WTC11 (cell line): ENCODE measurements around the gene ARHGEF28. TPM values are rescaled to one million over a fixed set of nuclear protein-coding genes. Genes with fewer than 3 reads are reported as not detected.

ENCODE experiments used
- ATAC-seq: fragments of 200-7000 bp; cut with Tn5 transposase; 2 replicates; pipeline ENCODE4 v1.10.0; 2021; ENCODE audit warnings: mild to moderate bottlenecking, moderate library complexity
- CTCF ChIA-PET: fragments of 300-600 bp; sonication (Branson Sonifier 250); formaldehyde crosslinking; loops from one replicate; lab custom pipeline; 2021; ENCODE audit warnings: antibody characterized with exemption; lab: Charles Lee
- POLR2A ChIA-PET: fragments of 350-600 bp; sonication (Branson Sonifier 250); formaldehyde crosslinking; loops from one replicate; lab custom pipeline; 2021; ENCODE audit warnings: antibody characterized with exemption; lab: Charles Lee
- DNase-seq: peaks from one replicate; pipeline ENCODE4 v3.0.0; 2021; ENCODE audit warnings: low spot score
- H3K27ac Mint-ChIP-seq: 2 replicates; pipeline ENCODE4 v1.8.0; 2021; ENCODE audit warnings: mixed read lengths
- H3K27me3 Mint-ChIP-seq: 2 replicates; pipeline ENCODE4 v1.8.0; 2021; ENCODE audit warnings: low read depth, mild to moderate bottlenecking, moderate library complexity, mixed read lengths
- H3K36me3 Mint-ChIP-seq: 2 replicates; pipeline ENCODE4 v1.8.0; 2021; ENCODE audit warnings: mixed read lengths
- H3K4me1 Mint-ChIP-seq: 2 replicates; pipeline ENCODE4 v1.8.0; 2022; ENCODE audit warnings: mixed read lengths
- H3K4me3 Mint-ChIP-seq: 2 replicates; pipeline ENCODE4 v1.8.0; 2021; ENCODE audit warnings: mild to moderate bottlenecking, moderate library complexity, mixed read lengths
- H3K9me3 Mint-ChIP-seq: 2 replicates; pipeline ENCODE4 v1.8.0; 2021; ENCODE audit warnings: mixed read lengths
- ELF4 ChIP-seq: sonication (generic); formaldehyde crosslinking; IDR thresholded peaks from 2 replicates; pipeline ENCODE4 v1.8.1; 2022; ENCODE audit warnings: low read depth, mild to moderate bottlenecking, moderate library complexity, missing genetic modification reagents
- FOXK1 ChIP-seq: sonication (generic); formaldehyde crosslinking; IDR thresholded peaks from 2 replicates; pipeline ENCODE4 v1.8.0; 2022; ENCODE audit warnings: mild to moderate bottlenecking, moderate library complexity, missing genetic modification reagents
- GTF2I ChIP-seq: fragments of 250-450 bp; sonication (Bioruptor Pico); conservative IDR thresholded peaks from 2 replicates; pipeline ENCODE4 v1.4.0; 2021; ENCODE audit warnings: mild to moderate bottlenecking
- TEAD1 ChIP-seq: sonication (generic); formaldehyde crosslinking; IDR thresholded peaks from 2 replicates; pipeline ENCODE4 v1.8.0; 2022; ENCODE audit warnings: mild to moderate bottlenecking, missing genetic modification reagents
- ZNF317 ChIP-seq: sonication (generic); formaldehyde crosslinking; IDR thresholded peaks from 2 replicates; pipeline ENCODE4 v1.8.1; 2023; ENCODE audit warnings: low read depth, mild to moderate bottlenecking, moderate library complexity, missing genetic modification reagents, borderline replicate concordance
- total RNA-seq: library from RNA; stranded (reverse); gene quantifications from 3 replicates; pipeline ENCODE4 v1.2.3, GENCODE V29; 2021
- TF ChIP-seq, protein P1 (sequence below): sonication (generic); formaldehyde crosslinking; IDR thresholded peaks from 2 replicates; pipeline ENCODE4 v1.8.0; 2023; ENCODE audit warnings: missing genetic modification reagents, mild to moderate bottlenecking, borderline replicate concordance
- TF ChIP-seq, protein P2 (sequence below): sonication (generic); formaldehyde crosslinking; IDR thresholded peaks from 2 replicates; pipeline ENCODE4 v1.8.0; 2022; ENCODE audit warnings: mild to moderate bottlenecking, missing genetic modification reagents
- TF ChIP-seq, protein P3 (sequence below): sonication (generic); formaldehyde crosslinking; IDR thresholded peaks from 2 replicates; pipeline ENCODE4 v1.8.1; 2023; ENCODE audit warnings: mild to moderate bottlenecking, missing genetic modification reagents, borderline replicate concordance
- TF ChIP-seq, protein P4 (sequence below): sonication (generic); formaldehyde crosslinking; IDR thresholded peaks from 2 replicates; pipeline ENCODE4 v1.8.0; 2022; ENCODE audit warnings: missing genetic modification reagents
- TF ChIP-seq, protein P5 (sequence below): sonication (generic); formaldehyde crosslinking; IDR thresholded peaks from 2 replicates; pipeline ENCODE4 v1.8.1; 2022; ENCODE audit warnings: missing genetic modification reagents, borderline replicate concordance

Gene ARHGEF28
- total RNA-seq, 1 experiment from 2014 or later, result 0.96 TPM

DNA sequence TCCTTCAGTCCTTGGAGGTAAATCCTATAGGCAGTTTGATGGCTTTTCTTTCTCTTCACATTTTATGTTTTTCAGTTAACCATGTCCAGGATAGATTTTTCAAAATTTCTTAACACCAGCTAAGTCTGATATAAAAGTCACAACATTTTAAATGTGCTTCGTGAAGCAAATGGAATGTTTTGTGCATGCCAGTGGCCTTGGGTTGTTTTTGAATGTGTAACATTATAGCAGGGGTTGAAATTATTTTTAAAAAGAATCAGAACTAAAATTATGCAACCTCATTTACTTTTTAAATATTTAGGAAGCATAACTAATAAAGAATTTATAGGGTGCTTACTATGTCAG is 201.1 kb downstream of the ARHGEF28 start (continued):
- TF ChIP-seq, protein P1, sequence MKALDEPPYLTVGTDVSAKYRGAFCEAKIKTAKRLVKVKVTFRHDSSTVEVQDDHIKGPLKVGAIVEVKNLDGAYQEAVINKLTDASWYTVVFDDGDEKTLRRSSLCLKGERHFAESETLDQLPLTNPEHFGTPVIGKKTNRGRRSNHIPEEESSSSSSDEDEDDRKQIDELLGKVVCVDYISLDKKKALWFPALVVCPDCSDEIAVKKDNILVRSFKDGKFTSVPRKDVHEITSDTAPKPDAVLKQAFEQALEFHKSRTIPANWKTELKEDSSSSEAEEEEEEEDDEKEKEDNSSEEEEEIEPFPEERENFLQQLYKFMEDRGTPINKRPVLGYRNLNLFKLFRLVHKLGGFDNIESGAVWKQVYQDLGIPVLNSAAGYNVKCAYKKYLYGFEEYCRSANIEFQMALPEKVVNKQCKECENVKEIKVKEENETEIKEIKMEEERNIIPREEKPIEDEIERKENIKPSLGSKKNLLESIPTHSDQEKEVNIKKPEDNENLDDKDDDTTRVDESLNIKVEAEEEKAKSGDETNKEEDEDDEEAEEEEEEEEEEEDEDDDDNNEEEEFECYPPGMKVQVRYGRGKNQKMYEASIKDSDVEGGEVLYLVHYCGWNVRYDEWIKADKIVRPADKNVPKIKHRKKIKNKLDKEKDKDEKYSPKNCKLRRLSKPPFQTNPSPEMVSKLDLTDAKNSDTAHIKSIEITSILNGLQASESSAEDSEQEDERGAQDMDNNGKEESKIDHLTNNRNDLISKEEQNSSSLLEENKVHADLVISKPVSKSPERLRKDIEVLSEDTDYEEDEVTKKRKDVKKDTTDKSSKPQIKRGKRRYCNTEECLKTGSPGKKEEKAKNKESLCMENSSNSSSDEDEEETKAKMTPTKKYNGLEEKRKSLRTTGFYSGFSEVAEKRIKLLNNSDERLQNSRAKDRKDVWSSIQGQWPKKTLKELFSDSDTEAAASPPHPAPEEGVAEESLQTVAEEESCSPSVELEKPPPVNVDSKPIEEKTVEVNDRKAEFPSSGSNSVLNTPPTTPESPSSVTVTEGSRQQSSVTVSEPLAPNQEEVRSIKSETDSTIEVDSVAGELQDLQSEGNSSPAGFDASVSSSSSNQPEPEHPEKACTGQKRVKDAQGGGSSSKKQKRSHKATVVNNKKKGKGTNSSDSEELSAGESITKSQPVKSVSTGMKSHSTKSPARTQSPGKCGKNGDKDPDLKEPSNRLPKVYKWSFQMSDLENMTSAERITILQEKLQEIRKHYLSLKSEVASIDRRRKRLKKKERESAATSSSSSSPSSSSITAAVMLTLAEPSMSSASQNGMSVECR (CRISPR knock-in tag), result no peak
- TF ChIP-seq FOXK1, result no peak
- TF ChIP-seq, protein P2, sequence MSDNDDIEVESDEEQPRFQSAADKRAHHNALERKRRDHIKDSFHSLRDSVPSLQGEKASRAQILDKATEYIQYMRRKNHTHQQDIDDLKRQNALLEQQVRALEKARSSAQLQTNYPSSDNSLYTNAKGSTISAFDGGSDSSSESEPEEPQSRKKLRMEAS (CRISPR knock-in tag), result no peak
- TF ChIP-seq GTF2I (CRISPR knock-in tag), result no peak
- TF ChIP-seq TEAD1 (CRISPR knock-in tag), result no peak
- TF ChIP-seq ELF4 (CRISPR knock-in tag), result no peak
- TF ChIP-seq, protein P3, sequence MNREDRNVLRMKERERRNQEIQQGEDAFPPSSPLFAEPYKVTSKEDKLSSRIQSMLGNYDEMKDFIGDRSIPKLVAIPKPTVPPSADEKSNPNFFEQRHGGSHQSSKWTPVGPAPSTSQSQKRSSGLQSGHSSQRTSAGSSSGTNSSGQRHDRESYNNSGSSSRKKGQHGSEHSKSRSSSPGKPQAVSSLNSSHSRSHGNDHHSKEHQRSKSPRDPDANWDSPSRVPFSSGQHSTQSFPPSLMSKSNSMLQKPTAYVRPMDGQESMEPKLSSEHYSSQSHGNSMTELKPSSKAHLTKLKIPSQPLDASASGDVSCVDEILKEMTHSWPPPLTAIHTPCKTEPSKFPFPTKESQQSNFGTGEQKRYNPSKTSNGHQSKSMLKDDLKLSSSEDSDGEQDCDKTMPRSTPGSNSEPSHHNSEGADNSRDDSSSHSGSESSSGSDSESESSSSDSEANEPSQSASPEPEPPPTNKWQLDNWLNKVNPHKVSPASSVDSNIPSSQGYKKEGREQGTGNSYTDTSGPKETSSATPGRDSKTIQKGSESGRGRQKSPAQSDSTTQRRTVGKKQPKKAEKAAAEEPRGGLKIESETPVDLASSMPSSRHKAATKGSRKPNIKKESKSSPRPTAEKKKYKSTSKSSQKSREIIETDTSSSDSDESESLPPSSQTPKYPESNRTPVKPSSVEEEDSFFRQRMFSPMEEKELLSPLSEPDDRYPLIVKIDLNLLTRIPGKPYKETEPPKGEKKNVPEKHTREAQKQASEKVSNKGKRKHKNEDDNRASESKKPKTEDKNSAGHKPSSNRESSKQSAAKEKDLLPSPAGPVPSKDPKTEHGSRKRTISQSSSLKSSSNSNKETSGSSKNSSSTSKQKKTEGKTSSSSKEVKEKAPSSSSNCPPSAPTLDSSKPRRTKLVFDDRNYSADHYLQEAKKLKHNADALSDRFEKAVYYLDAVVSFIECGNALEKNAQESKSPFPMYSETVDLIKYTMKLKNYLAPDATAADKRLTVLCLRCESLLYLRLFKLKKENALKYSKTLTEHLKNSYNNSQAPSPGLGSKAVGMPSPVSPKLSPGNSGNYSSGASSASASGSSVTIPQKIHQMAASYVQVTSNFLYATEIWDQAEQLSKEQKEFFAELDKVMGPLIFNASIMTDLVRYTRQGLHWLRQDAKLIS (CRISPR knock-in tag), result no peak
- TF ChIP-seq, all 79 proteins: peak for 0

DNA sequence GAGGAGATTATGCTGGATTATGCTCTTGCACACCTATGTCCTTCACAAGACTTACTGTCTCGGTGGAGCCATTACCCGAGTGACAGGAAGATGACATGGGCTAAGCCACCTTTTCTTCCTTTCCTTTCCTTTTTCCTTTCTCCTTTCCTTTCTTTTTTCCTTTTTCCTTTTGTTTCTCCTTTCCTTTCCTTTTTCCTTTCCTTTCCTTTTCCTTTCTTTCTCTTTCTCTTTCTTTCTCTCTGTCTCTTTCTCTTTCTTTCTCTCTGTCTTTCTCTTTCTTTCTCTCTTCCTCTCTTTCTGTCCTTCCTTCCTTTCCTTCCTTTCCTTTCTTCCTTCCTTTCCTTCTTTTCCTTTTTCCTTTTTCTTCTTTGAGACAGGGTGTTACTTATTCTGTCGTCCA is 202.5 kb downstream of the ARHGEF28 start:
- no peak overlapping the region for H3K4me3 Mint-ChIP-seq
- no peak for ATAC-seq
- CTCF ChIA-PET, result no interaction called here

DNA sequence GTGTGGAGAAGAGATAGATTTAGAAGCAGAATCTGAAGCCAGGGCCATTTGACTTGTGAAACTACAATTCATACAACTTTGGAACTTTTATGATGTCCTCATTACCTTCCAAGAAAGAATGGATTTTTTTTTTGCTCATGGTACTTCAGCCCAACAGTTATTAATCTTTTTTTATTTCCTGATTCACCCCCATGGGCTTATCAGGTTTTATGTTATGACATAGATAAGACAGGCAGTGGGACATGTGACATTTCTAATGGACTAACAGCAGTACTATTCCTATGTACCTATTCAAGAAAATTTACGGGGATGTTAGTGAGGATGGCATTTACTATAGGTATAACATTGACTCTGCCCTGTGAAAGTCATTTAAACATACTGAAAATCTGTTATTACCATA is 204.7 kb downstream of the ARHGEF28 start:
- H3K4me3 Mint-ChIP-seq, result no peak overlapping the region
- H3K36me3 Mint-ChIP-seq, result no peaks in the 10 kb centered on the region
- ATAC-seq, result no peak
- no peak for DNase-seq
- POLR2A ChIA-PET, result interaction anchor here (0.6 kb wide), 1 partner anchor 125 kb away, joined by 3 read pairs; no protein-coding TSS in a partner anchor
- TF ChIP-seq, protein P4, sequence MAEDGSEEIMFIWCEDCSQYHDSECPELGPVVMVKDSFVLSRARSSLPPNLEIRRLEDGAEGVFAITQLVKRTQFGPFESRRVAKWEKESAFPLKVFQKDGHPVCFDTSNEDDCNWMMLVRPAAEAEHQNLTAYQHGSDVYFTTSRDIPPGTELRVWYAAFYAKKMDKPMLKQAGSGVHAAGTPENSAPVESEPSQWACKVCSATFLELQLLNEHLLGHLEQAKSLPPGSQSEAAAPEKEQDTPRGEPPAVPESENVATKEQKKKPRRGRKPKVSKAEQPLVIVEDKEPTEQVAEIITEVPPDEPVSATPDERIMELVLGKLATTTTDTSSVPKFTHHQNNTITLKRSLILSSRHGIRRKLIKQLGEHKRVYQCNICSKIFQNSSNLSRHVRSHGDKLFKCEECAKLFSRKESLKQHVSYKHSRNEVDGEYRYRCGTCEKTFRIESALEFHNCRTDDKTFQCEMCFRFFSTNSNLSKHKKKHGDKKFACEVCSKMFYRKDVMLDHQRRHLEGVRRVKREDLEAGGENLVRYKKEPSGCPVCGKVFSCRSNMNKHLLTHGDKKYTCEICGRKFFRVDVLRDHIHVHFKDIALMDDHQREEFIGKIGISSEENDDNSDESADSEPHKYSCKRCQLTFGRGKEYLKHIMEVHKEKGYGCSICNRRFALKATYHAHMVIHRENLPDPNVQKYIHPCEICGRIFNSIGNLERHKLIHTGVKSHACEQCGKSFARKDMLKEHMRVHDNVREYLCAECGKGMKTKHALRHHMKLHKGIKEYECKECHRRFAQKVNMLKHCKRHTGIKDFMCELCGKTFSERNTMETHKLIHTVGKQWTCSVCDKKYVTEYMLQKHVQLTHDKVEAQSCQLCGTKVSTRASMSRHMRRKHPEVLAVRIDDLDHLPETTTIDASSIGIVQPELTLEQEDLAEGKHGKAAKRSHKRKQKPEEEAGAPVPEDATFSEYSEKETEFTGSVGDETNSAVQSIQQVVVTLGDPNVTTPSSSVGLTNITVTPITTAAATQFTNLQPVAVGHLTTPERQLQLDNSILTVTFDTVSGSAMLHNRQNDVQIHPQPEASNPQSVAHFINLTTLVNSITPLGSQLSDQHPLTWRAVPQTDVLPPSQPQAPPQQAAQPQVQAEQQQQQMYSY, result no peak
- no peak for TF ChIP-seq ZNF317 (CRISPR knock-in tag)
- CTCF ChIA-PET, result interaction anchor here (0.8 kb wide), 1 partner anchor 197 kb away, joined by 3 read pairs; no protein-coding TSS in a partner anchor
- H3K9me3 Mint-ChIP-seq, result no peaks in the 10 kb centered on the region
- no peaks in the 10 kb centered on the region for H3K27me3 Mint-ChIP-seq
- H3K27ac Mint-ChIP-seq, result no peak overlapping the region
- no peaks in the 10 kb centered on the region for H3K4me1 Mint-ChIP-seq

More for the DNA sequence above, 202.5 kb downstream of the ARHGEF28 start:
- POLR2A ChIA-PET, result no interaction called here
- no peaks in the 10 kb centered on the region for H3K27me3 Mint-ChIP-seq
- no peaks in the 10 kb centered on the region for H3K4me1 Mint-ChIP-seq
- H3K36me3 Mint-ChIP-seq, result no peaks in the 10 kb centered on the region
- H3K9me3 Mint-ChIP-seq, result no peaks in the 10 kb centered on the region
- no peak for DNase-seq
- H3K27ac Mint-ChIP-seq, result no peak overlapping the region
- TF ChIP-seq, protein P5, sequence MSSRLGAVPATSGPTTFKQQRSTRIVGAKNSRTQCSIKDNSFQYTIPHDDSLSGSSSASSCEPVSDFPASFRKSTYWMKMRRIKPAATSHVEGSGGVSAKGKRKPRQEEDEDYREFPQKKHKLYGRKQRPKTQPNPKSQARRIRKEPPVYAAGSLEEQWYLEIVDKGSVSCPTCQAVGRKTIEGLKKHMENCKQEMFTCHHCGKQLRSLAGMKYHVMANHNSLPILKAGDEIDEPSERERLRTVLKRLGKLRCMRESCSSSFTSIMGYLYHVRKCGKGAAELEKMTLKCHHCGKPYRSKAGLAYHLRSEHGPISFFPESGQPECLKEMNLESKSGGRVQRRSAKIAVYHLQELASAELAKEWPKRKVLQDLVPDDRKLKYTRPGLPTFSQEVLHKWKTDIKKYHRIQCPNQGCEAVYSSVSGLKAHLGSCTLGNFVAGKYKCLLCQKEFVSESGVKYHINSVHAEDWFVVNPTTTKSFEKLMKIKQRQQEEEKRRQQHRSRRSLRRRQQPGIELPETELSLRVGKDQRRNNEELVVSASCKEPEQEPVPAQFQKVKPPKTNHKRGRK (CRISPR knock-in tag), result 0 out of 2 replicates have a peak, but pooled peaks have one; percentile 85
- no peak for TF ChIP-seq ELF4 (CRISPR knock-in tag)
- TF ChIP-seq, all 79 proteins: peak for 1
